ENCODE results near the gene ZMYM1. TPM values are rescaled to one million over a fixed set of nuclear protein-coding genes. Genes with fewer than 3 reads are reported as not detected.
A peak's percentile ranks its signal among the peaks of the same experiment; 100 is the strongest.

ZMYM1 gene
- total RNA-seq, 4 donors from 2014 or later = 25.9 to 56.0 (median 39.6) TPM

- Histone ChIP-seq H3K4me3 (no peak overlapping the region), H3K9me3 (no peaks in the 10 kb centered on the region), H3K27me3 (no peaks in the 10 kb centered on the region), H3K27ac (no peak overlapping the region), H3K4me1 (no peaks in the 10 kb centered on the region), H3K36me3 (no peaks in the 10 kb centered on the region)
- no peak for TF ChIP-seq CTCF (IDR thresholded peaks at IDR 0.05)
- TF ChIP-seq POLR2A (IDR thresholded peaks at IDR 0.05) = no peak
- intact Hi-C loops (cut with DNase I; ENCODE audit: low total_unique reads) = no loop called here
- DNase-seq = no peak
Observed at GRCh38 chr1:35115459-35116383, 36.5 kb downstream of the ZMYM1 start.

- intact Hi-C loops (cut with DNase I; ENCODE audit: low total_unique reads) = no loop called here
- no peak for TF ChIP-seq POLR2A (IDR thresholded peaks at IDR 0.05)
- TF ChIP-seq CTCF (IDR thresholded peaks at IDR 0.05) = no peak
- H3K36me3 ChIP-seq = no peaks in the 10 kb centered on the region
- H3K9me3 ChIP-seq = no peaks in the 10 kb centered on the region
- no peaks in the 10 kb centered on the region for H3K4me1 ChIP-seq
- no peak for DNase-seq
- H3K4me3 ChIP-seq = peak overlapping the region in 1 of 2 donors; percentile 31
- no peaks in the 10 kb centered on the region for H3K27me3 ChIP-seq
- H3K27ac ChIP-seq = no peak overlapping the region
Observed at GRCh38 chr1:35120458-35121133, 41.4 kb downstream of the ZMYM1 start.

- Histone ChIP-seq H3K9me3 (no peaks in the 10 kb centered on the region), H3K27ac (no peak overlapping the region), H3K36me3 (no peaks in the 10 kb centered on the region), H3K27me3 (no peaks in the 10 kb centered on the region), H3K4me3 (no peak overlapping the region), H3K4me1 (no peaks in the 10 kb centered on the region)
- no peak for DNase-seq
- intact Hi-C loops (cut with DNase I; ENCODE audit: low total_unique reads) = no loop called here
- TF ChIP-seq POLR2A (IDR thresholded peaks at IDR 0.05) = no peak
Observed at GRCh38 chr1:35122311-35122710, 43.1 kb downstream of the ZMYM1 start.

GRCh38 chr1:35126546-35126945 lies 47.4 kb downstream of the ZMYM1 start:
- no peaks in the 10 kb centered on the region for H3K36me3 ChIP-seq
- intact Hi-C loops (cut with DNase I; ENCODE audit: low total_unique reads) = no loop called here
- DNase-seq = no peak
- H3K27me3 ChIP-seq = no peaks in the 10 kb centered on the region
- no peak overlapping the region for H3K4me3 ChIP-seq
- H3K4me1 ChIP-seq = no peaks in the 10 kb centered on the region
- H3K9me3 ChIP-seq = no peaks in the 10 kb centered on the region
- TF ChIP-seq POLR2A (IDR thresholded peaks at IDR 0.05) (no peak), CTCF (IDR thresholded peaks at IDR 0.05) (no peak)
- no peak overlapping the region for H3K27ac ChIP-seq

GRCh38 chr1:35129080-35129479 lies 49.9 kb downstream of the ZMYM1 start:
- no peak overlapping the region for H3K27ac ChIP-seq
- intact Hi-C loops (cut with DNase I; ENCODE audit: low total_unique reads) = no loop called here
- H3K27me3 ChIP-seq = no peaks in the 10 kb centered on the region
- DNase-seq = no peak
- no peaks in the 10 kb centered on the region for H3K9me3 ChIP-seq
- no peak overlapping the region for H3K4me3 ChIP-seq
- TF ChIP-seq POLR2A (IDR thresholded peaks at IDR 0.05) = no peak
- TF ChIP-seq CTCF (IDR thresholded peaks at IDR 0.05) = no peak
- no peaks in the 10 kb centered on the region for H3K36me3 ChIP-seq
- H3K4me1 ChIP-seq = no peaks in the 10 kb centered on the region

All from uterus (tissue), 4 donors.